HCT116 (cell line): Measurements from ENCODE around the gene CNPY4. TPM values are rescaled to one million over a fixed set of nuclear protein-coding genes. Genes with fewer than 3 reads are reported as not detected.

Experiments
- ATAC-seq: fragments of 200-7000 bp; cut with Tn5 transposase; 2 replicates; pipeline ENCODE4 v1.9.1; 2020; ENCODE audit warnings: mild to moderate bottlenecking, moderate library complexity
- BruUV-seq: library from RNA; stranded (reverse); fragments of 400-500 nt; replicated peaks from 2 replicates; lab custom pipeline; 2021; lab: Mats Ljungman, UMichigan
- CTCF ChIA-PET: fragments of 300-600 bp; sonication (Branson Sonifier 250); formaldehyde crosslinking; loops from one replicate; lab custom pipeline; 2021; ENCODE audit warnings: antibody characterized with exemption; lab: Charles Lee
- POLR2A ChIA-PET: fragments of 300-600, 350-600 bp; sonication (Branson Sonifier 250); formaldehyde crosslinking; loops from one replicate; lab custom pipeline; 2021; ENCODE audit warnings: antibody characterized with exemption; lab: Charles Lee
- RAD21 ChIA-PET, 2 experiments: fragments of 300-600 bp; sonication (Branson Sonifier 250); formaldehyde crosslinking; loops; one replicate each; lab custom pipeline; 2023; ENCODE audit warnings: low total read pairs in 2 of 2; ENCODE audit not compliant: uncharacterized antibody in 2 of 2, unreplicated experiment in 2 of 2, low non-redundant PET in 1 of 2; lab: Charles Lee
- DNase-seq: peaks from one replicate; pipeline ENCODE4 v3.0.0-alpha.2; 2010; ENCODE audit warnings: low read depth, low spot score
- H2AFZ ChIP-seq: fragments of 200-600 bp; shearing (Covaris generic), sonication (generic); 2 replicates; pipeline ENCODE4 v1.6.1; 2017; ENCODE audit warnings: low read depth, mixed run types, mixed read lengths, antibody characterized with exemption, low read length; ENCODE audit not compliant: poor library complexity, severe bottlenecking
- H3K27ac ChIP-seq: 2 replicates; pipeline ENCODE4 v1.5.1; 2012; ENCODE audit warnings: low read depth, low read length
- H3K27me3 ChIP-seq: fragments of 200-600 bp; sonication (generic); 2 replicates; pipeline ENCODE4 v1.6.1; 2016; ENCODE audit warnings: mixed run types, low read length, mixed read lengths; ENCODE audit not compliant: insufficient read depth
- H3K36me3 ChIP-seq, 2 experiments: fragments of 200-500 bp in 1 of 2; fragments of 200-600 bp in 1 of 2; sonication (Bioruptor generic) in 1 of 2; sonication (generic) in 1 of 2; 2 replicates each; pipeline versions ENCODE4 v1.5.1 to v1.6.1; 2014 to 2016; ENCODE audit warnings: low read length in 2 of 2, inconsistent platforms in 1 of 2, mixed read lengths in 1 of 2, mixed run types in 1 of 2; ENCODE audit not compliant: insufficient read depth in 2 of 2, control insufficient read depth in 1 of 2
- H3K4me1 ChIP-seq, 2 experiments: fragments of 200-600 bp in 1 of 2; sonication (generic) in 1 of 2; 2 replicates each; pipeline versions ENCODE4 v1.5.1 to v1.6.1; 2012 to 2017; ENCODE audit warnings: low read length in 2 of 2, inconsistent platforms in 1 of 2, mild to moderate bottlenecking in 1 of 2, mixed read lengths in 1 of 2, mixed run types in 1 of 2, moderate library complexity in 1 of 2; ENCODE audit not compliant: insufficient read depth in 2 of 2, control insufficient read depth in 1 of 2
- H3K4me2 ChIP-seq: fragments of 200-600 bp; sonication (generic); 2 replicates; pipeline ENCODE4 v1.6.1; 2017; ENCODE audit warnings: mixed run types, low read length, mixed read lengths
- H3K4me3 ChIP-seq, 2 experiments: fragments of 200-600 bp in 1 of 2; sonication (generic) in 1 of 2; replicated peaks in 1 of 2; 2 replicates each; pipeline ENCODE4 v1.5.1; 2011 to 2016; ENCODE audit warnings: low read length in 2 of 2, control low read depth in 1 of 2, low read depth in 1 of 2, mild to moderate bottlenecking in 1 of 2, mixed read lengths in 1 of 2, mixed run types in 1 of 2
- H3K79me2 ChIP-seq: fragments of 200-600 bp; sonication (generic); 2 replicates; pipeline ENCODE4 v1.6.1; 2017; ENCODE audit warnings: mild to moderate bottlenecking, mixed run types, low read length, moderate library complexity, mixed read lengths; ENCODE audit not compliant: insufficient read depth
- H3K9ac ChIP-seq: fragments of 200-600 bp; sonication (generic); 2 replicates; pipeline ENCODE4 v1.6.1; 2016; ENCODE audit warnings: low read length, mixed read lengths
- H3K9me2 ChIP-seq: fragments of 200-600 bp; sonication (generic), shearing (Covaris generic); 2 replicates; pipeline ENCODE4 v1.6.1; 2017; ENCODE audit warnings: mixed run types, mild to moderate bottlenecking, moderate library complexity; ENCODE audit not compliant: insufficient read depth
- H3K9me3 ChIP-seq, 2 experiments: fragments of 200-500 bp in 1 of 2; fragments of 200-600 bp in 1 of 2; sonication (Bioruptor generic) in 1 of 2; sonication (generic) in 1 of 2; 2 replicates each; pipeline ENCODE4 v1.6.1; 2014 to 2017; ENCODE audit warnings: low read length in 2 of 2, mixed read lengths in 2 of 2, inconsistent platforms in 1 of 2, low read depth in 1 of 2, mild to moderate bottlenecking in 1 of 2, mixed run types in 1 of 2, moderate library complexity in 1 of 2; ENCODE audit not compliant: control insufficient read depth in 1 of 2, insufficient read depth in 1 of 2
- H4K20me1 ChIP-seq: fragments of 200-600 bp; sonication (generic), shearing (Covaris generic); 2 replicates; pipeline ENCODE4 v1.6.1; 2017; ENCODE audit warnings: mixed run types, mild to moderate bottlenecking, moderate library complexity; ENCODE audit not compliant: insufficient read depth
- ATF3 ChIP-seq: IDR thresholded peaks from 2 replicates; pipeline ENCODE4 v1.6.1; 2012
- CEBPB ChIP-seq: IDR thresholded peaks from 2 replicates; pipeline ENCODE4 v1.6.1; 2012; ENCODE audit warnings: low read depth
- EZH2phosphoT487 ChIP-seq: fragments of 200-600 bp; IDR thresholded peaks from 2 replicates; pipeline ENCODE4 v1.6.1; 2018; ENCODE audit warnings: antibody characterized with exemption, borderline replicate concordance
- FOSL1 ChIP-seq: IDR thresholded peaks from 2 replicates; pipeline ENCODE4 v1.6.1; 2012; ENCODE audit warnings: low read depth
- JUND ChIP-seq: IDR thresholded peaks from 2 replicates; pipeline ENCODE4 v1.6.1; 2012
- POLR2A ChIP-seq: IDR thresholded peaks from 2 replicates; pipeline ENCODE4 v1.7.0; 2011; ENCODE audit warnings: borderline replicate concordance; ENCODE audit not compliant: insufficient read depth, insufficient read length; ENCODE audit errors: extremely low read depth
- POLR2AphosphoS5 ChIP-seq: IDR thresholded peaks from 2 replicates; pipeline ENCODE4 v1.6.1; 2011; ENCODE audit warnings: mild to moderate bottlenecking, low read depth, low read length, moderate library complexity
- REST ChIP-seq: IDR thresholded peaks from 2 replicates; pipeline ENCODE4 v1.6.1; 2012; ENCODE audit warnings: low read depth
- SIN3A ChIP-seq: IDR thresholded peaks from 2 replicates; pipeline ENCODE4 v1.6.1; 2012; ENCODE audit warnings: low read depth
- SP1 ChIP-seq: IDR thresholded peaks from 2 replicates; pipeline ENCODE4 v1.6.1; 2012; ENCODE audit warnings: low read depth
- ZFX ChIP-seq: fragments of 450-650 bp; IDR thresholded peaks from 2 replicates; pipeline ENCODE4 v1.6.1; 2017
- intact Hi-C: fragments of 100-400 bp; cut with micrococcal nuclease; formaldehyde crosslinking; loops from 2 replicates; pipeline ENCODE4 v1.10.0; 2022
- total RNA-seq: library from RNA; stranded (reverse); gene quantifications from one replicate; pipeline ENCODE4 v1.2.1, GENCODE V29; 2021; ENCODE audit not compliant: unreplicated experiment

CNPY4 gene
- total RNA-seq, 1 experiment from 2014 or later: 2.6 TPM

- ChIA-PET POLR2A (interaction anchor here (0.5 to 2.3 kb wide), 4 partner anchors 11 to 714 kb away, joined by 3 to 11 read pairs (median 6); partner anchors contain the start of genes AP4M1 and MCM7), RAD21 (no interaction called here), CTCF (interaction anchor here (1.5 kb wide), 1 partner anchor 12 kb away, joined by 4 read pairs; the partner anchor contains the start of genes AP4M1 and MCM7)
- Histone ChIP-seq H3K27ac (peak overlapping the region; percentile 90), H3K4me1 (peaks cover 8 to 38% of the 10 kb centered on the region in 2 experiments), H3K9ac (peak overlapping the region; percentile 94), H3K9me3 (no peaks in the 10 kb centered on the region), H4K20me1 (peaks cover 11% of the 10 kb centered on the region), H3K27me3 (no peaks in the 10 kb centered on the region), H3K9me2 (no peaks in the 10 kb centered on the region), H2AFZ (no peak overlapping the region), H3K36me3 (peaks cover 22 to 41% of the 10 kb centered on the region in 2 experiments; a peak in 3 of 4 replicates), H3K4me2 (peak overlapping the region; percentile 83), H3K79me2 (peaks cover 30% of the 10 kb centered on the region), H3K4me3 (peak overlapping the region; percentile 91 to 93)
- DNase-seq (no peak), ATAC-seq (no peak)
- TF ChIP-seq POLR2AphosphoS5: no peak
- TF ChIP-seq POLR2A: no peak
- TF ChIP-seq SIN3A: no peak
- TF ChIP-seq CEBPB: no peak
- TF ChIP-seq ATF3: no peak
- TF ChIP-seq EZH2phosphoT487: no peak
- TF ChIP-seq FOSL1: no peak
- no peak for TF ChIP-seq ZFX
- TF ChIP-seq SP1: no peak
- no peak for TF ChIP-seq REST
- no peak for TF ChIP-seq JUND
- no TSS peak for BruUV-seq
- intact Hi-C loops: loop anchor here (1.0 kb wide), 1 partner anchor 11 kb away; no protein-coding TSS in a partner anchor
Observed at GRCh38 chr7:100089458-100090196, 29.8 kb upstream of the CNPY4 start.
